ENCODE measurements around the gene C1orf232. TPM values are rescaled to one million over a fixed set of nuclear protein-coding genes. Genes with fewer than 3 reads are reported as not detected.

Gene C1orf232
- total RNA-seq, 4 donors from 2014 or later = not detected

GRCh38 chr1:26170472-26170821 is 1.7 kb upstream of the C1orf232 start:
- H3K27me3 ChIP-seq = no peaks in the 10 kb centered on the region
- peak overlapping the region; percentile 59 to 91 (median 62) for H3K4me3 ChIP-seq
- DNase-seq = no peak
- no peaks in the 10 kb centered on the region for H3K36me3 ChIP-seq
- TF ChIP-seq CTCF (IDR thresholded peaks at IDR 0.05) (no peak), POLR2A (IDR thresholded peaks at IDR 0.05) (no peak), EP300 (IDR thresholded peaks at IDR 0.05; ENCODE audit: low read depth) (no peak), POLR2AphosphoS5 (IDR thresholded peaks at IDR 0.05) (no peak)
- H3K27ac ChIP-seq = peak overlapping the region; percentile 70 to 87 (median 78)
- H3K9me3 ChIP-seq = no peaks in the 10 kb centered on the region
- intact Hi-C loops (cut with DNase I; ENCODE audit: low total_unique reads) (no loop called here), in situ Hi-C loops (cut with MboI; ENCODE audit: low pct_ligation_motif_present in 1 of 4, low pct_unique_long_range_greater_than_20kb in 1 of 4, low sequenced_read_pairs in 3 of 4) (loop anchor here in 2 of 4 donors (25.0 kb wide), 1 partner anchor 133 kb away; the partner anchor contains the start of gene SLC30A2 (in 2 of the 2))
- peaks cover 8 to 19% (median 12%) of the 10 kb centered on the region in 4 donors for H3K4me1 ChIP-seq
- WGBS, 2 donors (ENCODE audit: low coverage in 1 of 2) = 64% methylated on average over 9 of the region's 9 CpGs; no CpG with 5 or more reads in 1 of the 2 donors

- H3K4me1 ChIP-seq = peaks cover 8 to 19% (median 12%) of the 10 kb centered on the region in 4 donors
- in situ Hi-C loops (cut with MboI; ENCODE audit: low pct_ligation_motif_present in 1 of 4, low pct_unique_long_range_greater_than_20kb in 1 of 4, low sequenced_read_pairs in 3 of 4) (loop anchor here in 2 of 4 donors (25.0 kb wide), 1 partner anchor 133 kb away; the partner anchor contains the start of gene SLC30A2 (in 2 of the 2)), intact Hi-C loops (cut with DNase I; ENCODE audit: low total_unique reads) (no loop called here)
- TF ChIP-seq EP300 (IDR thresholded peaks at IDR 0.05; ENCODE audit: low read depth) = no peak
- TF ChIP-seq POLR2A (IDR thresholded peaks at IDR 0.05) = peak; percentile 72
- TF ChIP-seq CTCF (IDR thresholded peaks at IDR 0.05) = peak; percentile 86 to 99 (median 93)
- TF ChIP-seq POLR2AphosphoS5 (IDR thresholded peaks at IDR 0.05) = peak; percentile 62 to 88 (median 76)
- H3K36me3 ChIP-seq = no peaks in the 10 kb centered on the region
- no peaks in the 10 kb centered on the region for H3K27me3 ChIP-seq
- H3K9me3 ChIP-seq = no peaks in the 10 kb centered on the region
- H3K4me3 ChIP-seq = peak within 1 kb of the TSS; percentile 59 to 91 (median 62)
- 3% methylated on average over 36 of the region's 76 CpGs; no CpG with 5 or more reads in 1 of the 2 donors for WGBS, 2 donors (ENCODE audit: low coverage in 1 of 2)
- peak; percentile 94 for DNase-seq
- peak within 1 kb of the TSS; percentile 70 to 87 (median 78) for H3K27ac ChIP-seq
Observed at GRCh38 chr1:26169669-26170471, 1.1 kb upstream of the C1orf232 start, which contains the start of gene ZNF593. TSS of gene ZNF593 (plus strand) at chr1:26169908. CDS start at chr1:26169984, 76 bp downstream.

- DNase-seq = no peak
- H3K27me3 ChIP-seq = peaks cover 3% of the 10 kb centered on the region
- no peaks in the 10 kb centered on the region for H3K9me3 ChIP-seq
- TF ChIP-seq EP300 (IDR thresholded peaks at IDR 0.05; ENCODE audit: low read depth) (no peak), POLR2AphosphoS5 (IDR thresholded peaks at IDR 0.05) (no peak), POLR2A (IDR thresholded peaks at IDR 0.05) (no peak), CTCF (IDR thresholded peaks at IDR 0.05) (no peak)
- in situ Hi-C loops (cut with MboI; ENCODE audit: low pct_ligation_motif_present in 1 of 4, low pct_unique_long_range_greater_than_20kb in 1 of 4, low sequenced_read_pairs in 3 of 4) = loop anchor here in 2 of 4 donors (25.0 kb wide), 1 partner anchor 132 kb away; the partner anchor contains the start of gene SLC30A2 (in 2 of the 2)
- peak overlapping the region in 3 of 4 donors; percentile 59 to 91 (median 59) for H3K4me3 ChIP-seq
- no peaks in the 10 kb centered on the region for H3K36me3 ChIP-seq
- intact Hi-C loops (cut with DNase I; ENCODE audit: low total_unique reads) = no loop called here
- 65% methylated on average over 4 of the region's 4 CpGs; no CpG with 5 or more reads in 1 of the 2 donors for WGBS, 2 donors (ENCODE audit: low coverage in 1 of 2)
- H3K4me1 ChIP-seq = peaks cover 10 to 19% (median 16%) of the 10 kb centered on the region in 4 donors
- peak overlapping the region; percentile 70 to 87 (median 78) for H3K27ac ChIP-seq
Observed at GRCh38 chr1:26169198-26169554, 413 bp upstream of the C1orf232 start.

GRCh38 chr1:26166719-26167281 is 2.0 kb downstream of the C1orf232 start:
- Histone ChIP-seq H3K4me1 (peaks cover 13 to 31% (median 25%) of the 10 kb centered on the region in 4 donors), H3K27ac (no peak overlapping the region), H3K9me3 (no peaks in the 10 kb centered on the region), H3K36me3 (no peaks in the 10 kb centered on the region), H3K27me3 (peaks cover 16% of the 10 kb centered on the region), H3K4me3 (no peak overlapping the region)
- in situ Hi-C loops (cut with MboI; ENCODE audit: low pct_ligation_motif_present in 1 of 4, low pct_unique_long_range_greater_than_20kb in 1 of 4, low sequenced_read_pairs in 3 of 4) = loop anchor here in 2 of 4 donors (25.0 kb wide), 1 partner anchor 129 kb away; the partner anchor contains the start of gene SLC30A2 (in 2 of the 2)
- WGBS, 2 donors (ENCODE audit: low coverage in 1 of 2) = 75 to 79% methylated on average over 3 to 4 of the region's 4 CpGs
- intact Hi-C loops (cut with DNase I; ENCODE audit: low total_unique reads) = no loop called here
- DNase-seq = no peak
- TF ChIP-seq CTCF (IDR thresholded peaks at IDR 0.05) (no peak), POLR2AphosphoS5 (IDR thresholded peaks at IDR 0.05) (no peak), POLR2A (IDR thresholded peaks at IDR 0.05) (no peak), EP300 (IDR thresholded peaks at IDR 0.05; ENCODE audit: low read depth) (no peak)

Data from transverse colon (tissue), 4 donors.